Hepatocyte (in vitro differentiated cells): ENCODE measurements around the gene OLFML3. TPM values are rescaled to one million over a fixed set of nuclear protein-coding genes. Genes with fewer than 3 reads are reported as not detected.

Source experiments
- DNase-seq: peaks from one replicate; pipeline ENCODE4 v3.0.0-alpha.2; 2016; ENCODE audit warnings: low spot score
- H2AFZ ChIP-seq: fragments of 200-600 bp; sonication (generic); 2 replicates; pipeline ENCODE4 v1.6.0; 2016; ENCODE audit warnings: antibody characterized with exemption, mild to moderate bottlenecking
- H3K27ac ChIP-seq: fragments of 200-600 bp; sonication (generic); 2 replicates; pipeline ENCODE4 v1.5.1; 2016; ENCODE audit warnings: mild to moderate bottlenecking
- H3K27me3 ChIP-seq: fragments of 200-600 bp; sonication (generic); 2 replicates; pipeline ENCODE4 v1.6.1; 2016
- H3K36me3 ChIP-seq: fragments of 200-600 bp; sonication (generic); replicated peaks from 2 replicates; pipeline ENCODE4 v1.5.1; 2016; ENCODE audit warnings: low read depth; ENCODE audit not compliant: insufficient read depth
- H3K4me1 ChIP-seq: fragments of 200-600 bp; sonication (generic); 2 replicates; pipeline ENCODE4 v1.5.1; 2016; ENCODE audit warnings: mild to moderate bottlenecking, moderate library complexity; ENCODE audit not compliant: insufficient read depth
- H3K4me2 ChIP-seq: fragments of 200-600 bp; sonication (generic); 2 replicates; pipeline ENCODE4 v1.6.0; 2016
- H3K4me3 ChIP-seq: fragments of 200-600 bp; sonication (generic); 2 replicates; pipeline ENCODE4 v1.5.1; 2016; ENCODE audit warnings: mild to moderate bottlenecking
- H3K79me2 ChIP-seq: fragments of 200-600 bp; sonication (generic); 2 replicates; pipeline ENCODE4 v1.6.0; 2017; ENCODE audit warnings: mild to moderate bottlenecking
- H3K9me2 ChIP-seq: fragments of 200-600 bp; sonication (generic); replicated peaks from 2 replicates; pipeline ENCODE4 v1.6.0; 2017; ENCODE audit warnings: mild to moderate bottlenecking; ENCODE audit not compliant: insufficient read depth
- H3K9me3 ChIP-seq: fragments of 200-600 bp; sonication (generic); 2 replicates; pipeline ENCODE4 v1.5.1; 2016; ENCODE audit warnings: low read depth, mild to moderate bottlenecking
- H4K20me1 ChIP-seq: fragments of 200-600 bp; sonication (generic); 2 replicates; pipeline ENCODE4 v1.6.0; 2016; ENCODE audit warnings: mild to moderate bottlenecking; ENCODE audit not compliant: insufficient read depth, poor library complexity, severe bottlenecking
- EZH2 ChIP-seq: fragments of 200-600 bp; sonication (generic); IDR thresholded peaks from 2 replicates; pipeline ENCODE4 v1.6.1; 2016; ENCODE audit warnings: antibody characterized with exemption, mild to moderate bottlenecking, borderline replicate concordance
- EZH2phosphoT487 ChIP-seq: fragments of 200-600 bp; sonication (generic); IDR thresholded peaks from one replicate; pipeline ENCODE4 v1.6.1; 2018; ENCODE audit warnings: antibody characterized with exemption, mild to moderate bottlenecking, low read depth, moderate library complexity; ENCODE audit not compliant: unreplicated experiment, severe bottlenecking
- WGBS: methylation state at CpG from one replicate; pipeline ENCODE4 v1.1.6; 2016; ENCODE audit warnings: low lambda C conversion rate; ENCODE audit errors: missing lambda C conversion rate; 5-methylcytosine and 5-hydroxymethylcytosine counted together
- polyA plus RNA-seq: library from polyadenylated mRNA; unstranded; fragments of >200 nt; fragmentation: Nextera tagmentation; extraction: Ambion mirVana; gene quantifications from 2 replicates; pipeline ENCODE4 v1.2.1, GENCODE V29; 2016
- total RNA-seq: library from RNA; depleted of rRNA; stranded (reverse); fragments of >200 nt; gene quantifications from 2 replicates; pipeline ENCODE4 v1.2.3, GENCODE V29; 2014
- TF ChIP-seq, protein P1 (sequence below): fragments of 200-600 bp; sonication (generic); IDR thresholded peaks from 2 replicates; pipeline ENCODE4 v1.5.1; 2016; ENCODE audit warnings: antibody characterized with exemption, mild to moderate bottlenecking; ENCODE audit not compliant: poor library complexity

The OLFML3 gene
- total and polyA plus RNA-seq, 2 experiments from 2014 or later = 441 to 494 TPM

DNA sequence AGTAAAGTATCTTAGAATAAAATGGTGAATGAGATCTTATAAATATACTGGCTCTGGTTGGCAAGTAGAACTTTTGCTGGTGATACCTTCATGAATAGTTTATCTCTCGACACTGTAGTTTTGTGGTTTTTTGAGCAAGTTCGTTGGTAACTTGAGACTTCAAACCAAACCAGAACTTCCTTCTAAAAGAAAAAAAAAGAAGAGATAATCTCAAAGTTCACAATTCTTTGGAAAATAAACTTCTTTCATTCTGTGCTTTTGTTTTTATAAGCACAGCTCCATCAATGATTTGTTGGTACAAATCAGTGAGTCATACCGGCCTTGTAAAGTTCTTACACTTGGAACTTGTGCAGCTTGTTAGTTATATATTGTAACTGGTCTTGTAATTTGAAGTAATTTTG is 47.8 kb upstream of the OLFML3 start:
- Histone ChIP-seq H4K20me1 (peaks cover 28% of the 10 kb centered on the region), H3K4me3 (peak overlapping the region; percentile 95), H3K36me3 (no peaks in the 10 kb centered on the region), H3K4me1 (peaks cover 27% of the 10 kb centered on the region), H3K27ac (peak overlapping the region; percentile 98), H2AFZ (no peak overlapping the region), H3K9me3 (no peaks in the 10 kb centered on the region), H3K4me2 (peak overlapping the region; percentile 87), H3K27me3 (no peaks in the 10 kb centered on the region), H3K79me2 (peaks cover 68% of the 10 kb centered on the region), H3K9me2 (no peaks in the 10 kb centered on the region)
- peak; percentile 39 for DNase-seq
- no peak for TF ChIP-seq EZH2
- TF ChIP-seq EZH2phosphoT487 = no peak
- TF ChIP-seq, protein P1, sequence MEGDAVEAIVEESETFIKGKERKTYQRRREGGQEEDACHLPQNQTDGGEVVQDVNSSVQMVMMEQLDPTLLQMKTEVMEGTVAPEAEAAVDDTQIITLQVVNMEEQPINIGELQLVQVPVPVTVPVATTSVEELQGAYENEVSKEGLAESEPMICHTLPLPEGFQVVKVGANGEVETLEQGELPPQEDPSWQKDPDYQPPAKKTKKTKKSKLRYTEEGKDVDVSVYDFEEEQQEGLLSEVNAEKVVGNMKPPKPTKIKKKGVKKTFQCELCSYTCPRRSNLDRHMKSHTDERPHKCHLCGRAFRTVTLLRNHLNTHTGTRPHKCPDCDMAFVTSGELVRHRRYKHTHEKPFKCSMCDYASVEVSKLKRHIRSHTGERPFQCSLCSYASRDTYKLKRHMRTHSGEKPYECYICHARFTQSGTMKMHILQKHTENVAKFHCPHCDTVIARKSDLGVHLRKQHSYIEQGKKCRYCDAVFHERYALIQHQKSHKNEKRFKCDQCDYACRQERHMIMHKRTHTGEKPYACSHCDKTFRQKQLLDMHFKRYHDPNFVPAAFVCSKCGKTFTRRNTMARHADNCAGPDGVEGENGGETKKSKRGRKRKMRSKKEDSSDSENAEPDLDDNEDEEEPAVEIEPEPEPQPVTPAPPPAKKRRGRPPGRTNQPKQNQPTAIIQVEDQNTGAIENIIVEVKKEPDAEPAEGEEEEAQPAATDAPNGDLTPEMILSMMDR = no peak
- WGBS = 22% methylated on average over 3 of the region's 3 CpGs

DNA sequence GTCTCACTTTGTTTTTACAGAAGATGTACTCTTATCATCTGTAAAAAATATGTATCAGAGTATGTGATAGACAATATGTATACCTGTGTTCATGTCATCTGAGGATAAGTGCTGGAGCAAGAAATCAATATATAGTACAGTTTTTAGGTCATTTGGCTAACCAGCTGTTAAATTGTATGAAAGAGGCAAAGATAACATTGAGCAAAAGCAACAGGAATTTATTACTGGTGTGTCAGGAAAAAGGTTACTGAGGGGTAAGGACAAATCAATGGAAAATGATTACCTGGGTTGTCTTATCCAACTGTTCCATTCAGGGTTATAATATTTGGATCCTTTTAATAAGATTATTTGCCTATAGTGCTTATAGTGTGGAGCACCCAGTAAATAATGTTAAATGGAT is 45.3 kb upstream of the OLFML3 start:
- H3K4me3 ChIP-seq = no peak overlapping the region
- H2AFZ ChIP-seq = no peak overlapping the region
- no peaks in the 10 kb centered on the region for H3K9me3 ChIP-seq
- H3K27ac ChIP-seq = no peak overlapping the region
- H3K27me3 ChIP-seq = no peaks in the 10 kb centered on the region
- TF ChIP-seq EZH2 (no peak), EZH2phosphoT487 (no peak)
- TF ChIP-seq, protein P1 = no peak
- no peak overlapping the region for H3K4me2 ChIP-seq
- H4K20me1 ChIP-seq = peaks cover 48% of the 10 kb centered on the region
- no peaks in the 10 kb centered on the region for H3K36me3 ChIP-seq
- peaks cover 94% of the 10 kb centered on the region for H3K79me2 ChIP-seq
- DNase-seq = no peak
- H3K4me1 ChIP-seq = peaks cover 18% of the 10 kb centered on the region
- no peaks in the 10 kb centered on the region for H3K9me2 ChIP-seq

DNA sequence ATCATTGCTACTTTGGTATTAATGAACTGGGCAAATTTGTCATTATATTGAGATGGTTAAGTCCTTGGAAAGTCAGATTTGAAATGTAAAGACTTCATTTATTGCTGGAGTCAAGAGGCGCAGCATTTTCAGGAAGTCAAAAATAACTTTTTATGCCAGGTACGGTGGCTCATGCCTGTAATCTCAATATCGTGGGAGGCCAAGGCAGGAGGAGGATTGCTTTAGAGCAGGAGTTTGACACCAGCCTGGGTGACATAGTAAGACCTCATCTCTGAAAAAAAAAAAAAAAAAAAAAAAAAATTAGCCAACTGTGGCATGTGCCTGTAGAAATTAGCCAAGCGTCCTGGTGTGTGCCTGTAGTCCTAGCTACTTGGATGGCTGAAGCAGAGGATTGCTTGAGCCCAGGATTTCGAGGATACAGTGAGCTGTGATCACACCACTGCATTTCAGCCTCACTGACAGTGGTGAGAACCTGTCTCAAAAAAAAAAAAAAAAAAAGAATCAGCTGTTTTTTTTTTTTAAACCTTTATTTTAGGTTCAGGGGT is 44.7 kb upstream of the OLFML3 start:
- H3K9me2 ChIP-seq = no peaks in the 10 kb centered on the region
- H3K4me2 ChIP-seq = no peak overlapping the region
- no peak for DNase-seq
- H3K27ac ChIP-seq = no peak overlapping the region
- no peaks in the 10 kb centered on the region for H3K27me3 ChIP-seq
- no peak overlapping the region for H2AFZ ChIP-seq
- H3K36me3 ChIP-seq = no peaks in the 10 kb centered on the region
- peaks cover 48% of the 10 kb centered on the region for H4K20me1 ChIP-seq
- peaks cover 21% of the 10 kb centered on the region for H3K4me1 ChIP-seq
- TF ChIP-seq EZH2phosphoT487 (no peak), EZH2 (no peak)
- TF ChIP-seq, protein P1 = no peak
- WGBS = 92% methylated on average over 5 of the region's 5 CpGs
- H3K79me2 ChIP-seq = peaks cover 99% of the 10 kb centered on the region
- no peaks in the 10 kb centered on the region for H3K9me3 ChIP-seq
- H3K4me3 ChIP-seq = no peak overlapping the region
